GM18907 (cell line): Measurements from ENCODE around the gene CDYL.

Experiments used
- ATAC-seq: cut with Tn5 transposase; IDR thresholded peaks from one replicate; pipeline ENCODE4 v1.9.1; 2021; ENCODE audit warnings: mild to moderate bottlenecking, moderate library complexity; ENCODE audit not compliant: unreplicated experiment

Gene CDYL

GRCh38 chr6:4873928-4874327 lies 97.7 kb downstream of the CDYL start:
- no peak for ATAC-seq

GRCh38 chr6:4879741-4880275 lies 103.6 kb downstream of the CDYL start:
- peak; percentile 83 for ATAC-seq

- no peak for ATAC-seq
These were observed 104.2 kb downstream of the CDYL start for GRCh38 chr6:4880363-4880762.

- no peak for ATAC-seq
These were observed 107.1 kb downstream of the CDYL start for GRCh38 chr6:4883298-4883697.

- ATAC-seq, result no peak
These were observed 108.6 kb downstream of the CDYL start for GRCh38 chr6:4884646-4885340.

- ATAC-seq, result no peak
These were observed 109.2 kb downstream of the CDYL start for GRCh38 chr6:4885341-4885933.

GRCh38 chr6:4888841-4889240 lies 112.6 kb downstream of the CDYL start:
- no peak for ATAC-seq

GRCh38 chr6:4889701-4890100 lies 113.5 kb downstream of the CDYL start:
- no peak for ATAC-seq

- no peak for ATAC-seq
These were observed 114.0 kb downstream of the CDYL start for GRCh38 chr6:4890191-4890590.

GRCh38 chr6:4890627-4891026 lies 114.4 kb downstream of the CDYL start:
- ATAC-seq, result no peak

GRCh38 chr6:4891141-4891540 lies 114.9 kb downstream of the CDYL start:
- ATAC-seq, result no peak

GRCh38 chr6:4892785-4893485 lies 116.7 kb downstream of the CDYL start:
- no peak for ATAC-seq

GRCh38 chr6:4894049-4894448 lies 117.8 kb downstream of the CDYL start:
- ATAC-seq, result no peak

GRCh38 chr6:4895971-4896370 lies 119.8 kb downstream of the CDYL start:
- ATAC-seq, result no peak

GRCh38 chr6:4896401-4896800 lies 120.2 kb downstream of the CDYL start:
- ATAC-seq, result no peak

- no peak for ATAC-seq
These were observed 123.2 kb downstream of the CDYL start for GRCh38 chr6:4899249-4900034.

GRCh38 chr6:4901386-4902061 lies 125.3 kb downstream of the CDYL start:
- ATAC-seq, result peak; percentile 80

- ATAC-seq, result no peak
These were observed 126.2 kb downstream of the CDYL start for GRCh38 chr6:4902363-4902762.

- ATAC-seq, result no peak
These were observed 126.9 kb downstream of the CDYL start for GRCh38 chr6:4903121-4903520.

- no peak for ATAC-seq
These were observed 127.7 kb downstream of the CDYL start for GRCh38 chr6:4903751-4904370.
